ENCODE measurements around the gene TRAPPC10. TPM values are rescaled to one million over a fixed set of nuclear protein-coding genes. Genes with fewer than 3 reads are reported as not detected.
"Not testable (repeated sequence)": the region's sequence is repeated elsewhere in the genome, so short reads cannot be mapped to it uniquely, and the experiment has no call there.

The TRAPPC10 gene
- total and polyA plus RNA-seq, 4 donors = 23.8 to 27.1 (median 24.6) TPM

- not testable (repeated sequence) for DNase-seq (ENCODE audit: low read depth in 4 of 6, low spot score in 6 of 6); H3K27ac ChIP-seq (ENCODE audit: low read depth, low read length); H3K9me3 ChIP-seq (ENCODE audit: control insufficient read depth, insufficient read depth, low read length); H3K27me3 ChIP-seq (ENCODE audit: control insufficient read depth, insufficient read depth, low read length); H3K36me3 ChIP-seq (ENCODE audit: control insufficient read depth, insufficient read depth, low read length); H3K4me1 ChIP-seq (ENCODE audit: control insufficient read depth, insufficient read depth, low read length); H3K4me3 ChIP-seq (ENCODE audit: low read depth, low read length)
- no CpG with 5 or more reads among the region's 8 CpGs for WGBS (ENCODE audit: insufficient coverage)
Measured at GRCh38 chr21:44143996-44144395, 131.9 kb downstream of the TRAPPC10 start.

GRCh38 chr21:44144784-44145602 lies 132.9 kb downstream of the TRAPPC10 start:
- no CpG with 5 or more reads among the region's 22 CpGs for WGBS (ENCODE audit: insufficient coverage)
- H3K27ac ChIP-seq (ENCODE audit: low read depth, low read length); H3K36me3 ChIP-seq (ENCODE audit: control insufficient read depth, insufficient read depth, low read length); DNase-seq (ENCODE audit: low read depth in 4 of 6, low spot score in 6 of 6); H3K27me3 ChIP-seq (ENCODE audit: control insufficient read depth, insufficient read depth, low read length); H3K4me1 ChIP-seq (ENCODE audit: control insufficient read depth, insufficient read depth, low read length); H3K9me3 ChIP-seq (ENCODE audit: control insufficient read depth, insufficient read depth, low read length); H3K4me3 ChIP-seq (ENCODE audit: low read depth, low read length): not testable (repeated sequence)

DNA sequence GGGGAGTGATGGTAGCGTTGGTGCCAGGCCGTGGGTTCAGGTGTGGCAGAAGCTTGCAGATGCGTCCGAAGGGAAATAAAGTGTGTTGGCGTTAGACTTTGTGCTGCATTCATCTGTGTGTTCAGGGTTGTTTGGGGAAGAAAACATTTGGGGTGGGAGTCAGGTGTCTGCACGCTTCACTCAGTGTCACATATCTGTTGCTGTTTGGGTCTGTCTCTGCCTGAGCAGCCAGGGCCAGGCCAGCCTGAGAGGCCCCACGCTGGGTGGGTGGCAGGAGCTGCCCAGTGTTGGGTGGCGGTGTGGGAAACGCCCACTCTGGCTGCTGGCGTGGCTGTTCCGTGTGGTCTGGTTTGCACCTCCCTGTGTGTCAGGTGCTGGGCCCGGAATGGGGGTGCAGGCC lies 133.5 kb downstream of the TRAPPC10 start:
- H3K27me3 ChIP-seq (ENCODE audit: control insufficient read depth, insufficient read depth, low read length); H3K36me3 ChIP-seq (ENCODE audit: control insufficient read depth, insufficient read depth, low read length); H3K4me1 ChIP-seq (ENCODE audit: control insufficient read depth, insufficient read depth, low read length); H3K9me3 ChIP-seq (ENCODE audit: control insufficient read depth, insufficient read depth, low read length); H3K27ac ChIP-seq (ENCODE audit: low read depth, low read length); DNase-seq (ENCODE audit: low read depth in 4 of 6, low spot score in 6 of 6); H3K4me3 ChIP-seq (ENCODE audit: low read depth, low read length): not testable (repeated sequence)
- no CpG with 5 or more reads among the region's 12 CpGs for WGBS (ENCODE audit: insufficient coverage)

DNA sequence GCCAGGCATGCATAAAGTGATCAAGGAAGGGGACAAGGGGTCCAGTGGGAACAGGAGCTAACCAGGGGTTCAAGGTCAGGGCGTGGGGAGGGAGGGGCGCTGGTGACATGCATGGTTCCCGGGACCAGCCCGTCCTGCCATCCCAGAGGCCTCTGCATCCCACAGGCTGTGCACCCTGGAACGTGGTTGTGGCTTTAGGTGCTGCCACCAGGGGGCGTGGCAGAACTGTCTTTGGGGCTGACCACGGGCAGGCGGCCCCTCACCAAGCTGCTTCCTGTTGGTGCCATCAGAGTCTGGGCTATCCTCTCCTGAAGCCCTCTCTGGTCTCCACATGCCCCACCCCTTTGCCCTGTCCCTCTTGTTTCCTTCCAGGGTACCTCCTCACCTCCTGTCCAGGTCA lies 135.0 kb downstream of the TRAPPC10 start:
- not testable (repeated sequence) for DNase-seq (ENCODE audit: low read depth in 4 of 6, low spot score in 6 of 6); H3K9me3 ChIP-seq (ENCODE audit: control insufficient read depth, insufficient read depth, low read length); H3K27ac ChIP-seq (ENCODE audit: low read depth, low read length); H3K27me3 ChIP-seq (ENCODE audit: control insufficient read depth, insufficient read depth, low read length); H3K4me1 ChIP-seq (ENCODE audit: control insufficient read depth, insufficient read depth, low read length); H3K4me3 ChIP-seq (ENCODE audit: low read depth, low read length); H3K36me3 ChIP-seq (ENCODE audit: control insufficient read depth, insufficient read depth, low read length)
- WGBS (ENCODE audit: insufficient coverage) = no CpG with 5 or more reads among the region's 8 CpGs

- DNase-seq (ENCODE audit: low read depth in 4 of 6, low spot score in 6 of 6); H3K4me1 ChIP-seq (ENCODE audit: control insufficient read depth, insufficient read depth, low read length); H3K27me3 ChIP-seq (ENCODE audit: control insufficient read depth, insufficient read depth, low read length); H3K36me3 ChIP-seq (ENCODE audit: control insufficient read depth, insufficient read depth, low read length); H3K4me3 ChIP-seq (ENCODE audit: low read depth, low read length); H3K9me3 ChIP-seq (ENCODE audit: control insufficient read depth, insufficient read depth, low read length); H3K27ac ChIP-seq (ENCODE audit: low read depth, low read length): not testable (repeated sequence)
- no CpG with 5 or more reads among the region's 10 CpGs for WGBS (ENCODE audit: insufficient coverage)
Measured at GRCh38 chr21:44150255-44150654, 138.1 kb downstream of the TRAPPC10 start.

- not testable (repeated sequence) for H3K4me1 ChIP-seq (ENCODE audit: control insufficient read depth, insufficient read depth, low read length); H3K4me3 ChIP-seq (ENCODE audit: low read depth, low read length); H3K27ac ChIP-seq (ENCODE audit: low read depth, low read length); H3K27me3 ChIP-seq (ENCODE audit: control insufficient read depth, insufficient read depth, low read length); H3K36me3 ChIP-seq (ENCODE audit: control insufficient read depth, insufficient read depth, low read length); H3K9me3 ChIP-seq (ENCODE audit: control insufficient read depth, insufficient read depth, low read length); DNase-seq (ENCODE audit: low read depth in 4 of 6, low spot score in 6 of 6)
- WGBS (ENCODE audit: insufficient coverage) = no CpG with 5 or more reads among the region's 21 CpGs
Measured at GRCh38 chr21:44153214-44153888, 141.2 kb downstream of the TRAPPC10 start.

GRCh38 chr21:44153889-44154228 lies 141.8 kb downstream of the TRAPPC10 start:
- not testable (repeated sequence) for DNase-seq (ENCODE audit: low read depth in 4 of 6, low spot score in 6 of 6); H3K4me3 ChIP-seq (ENCODE audit: low read depth, low read length)
- WGBS (ENCODE audit: insufficient coverage) = no CpG with 5 or more reads among the region's 17 CpGs

GRCh38 chr21:44154816-44155230 lies 142.7 kb downstream of the TRAPPC10 start:
- H3K4me3 ChIP-seq (ENCODE audit: low read depth, low read length); H3K27me3 ChIP-seq (ENCODE audit: control insufficient read depth, insufficient read depth, low read length); H3K36me3 ChIP-seq (ENCODE audit: control insufficient read depth, insufficient read depth, low read length); H3K4me1 ChIP-seq (ENCODE audit: control insufficient read depth, insufficient read depth, low read length); DNase-seq (ENCODE audit: low read depth in 4 of 6, low spot score in 6 of 6); H3K27ac ChIP-seq (ENCODE audit: low read depth, low read length); H3K9me3 ChIP-seq (ENCODE audit: control insufficient read depth, insufficient read depth, low read length): not testable (repeated sequence)
- no CpG with 5 or more reads among the region's 20 CpGs for WGBS (ENCODE audit: insufficient coverage)

More at GRCh38 chr21:44153889-44154228, 141.8 kb downstream of the TRAPPC10 start:
- not testable (repeated sequence) for H3K27ac ChIP-seq (ENCODE audit: low read depth, low read length); H3K27me3 ChIP-seq (ENCODE audit: control insufficient read depth, insufficient read depth, low read length); H3K9me3 ChIP-seq (ENCODE audit: control insufficient read depth, insufficient read depth, low read length); H3K4me1 ChIP-seq (ENCODE audit: control insufficient read depth, insufficient read depth, low read length); H3K36me3 ChIP-seq (ENCODE audit: control insufficient read depth, insufficient read depth, low read length)

DNA sequence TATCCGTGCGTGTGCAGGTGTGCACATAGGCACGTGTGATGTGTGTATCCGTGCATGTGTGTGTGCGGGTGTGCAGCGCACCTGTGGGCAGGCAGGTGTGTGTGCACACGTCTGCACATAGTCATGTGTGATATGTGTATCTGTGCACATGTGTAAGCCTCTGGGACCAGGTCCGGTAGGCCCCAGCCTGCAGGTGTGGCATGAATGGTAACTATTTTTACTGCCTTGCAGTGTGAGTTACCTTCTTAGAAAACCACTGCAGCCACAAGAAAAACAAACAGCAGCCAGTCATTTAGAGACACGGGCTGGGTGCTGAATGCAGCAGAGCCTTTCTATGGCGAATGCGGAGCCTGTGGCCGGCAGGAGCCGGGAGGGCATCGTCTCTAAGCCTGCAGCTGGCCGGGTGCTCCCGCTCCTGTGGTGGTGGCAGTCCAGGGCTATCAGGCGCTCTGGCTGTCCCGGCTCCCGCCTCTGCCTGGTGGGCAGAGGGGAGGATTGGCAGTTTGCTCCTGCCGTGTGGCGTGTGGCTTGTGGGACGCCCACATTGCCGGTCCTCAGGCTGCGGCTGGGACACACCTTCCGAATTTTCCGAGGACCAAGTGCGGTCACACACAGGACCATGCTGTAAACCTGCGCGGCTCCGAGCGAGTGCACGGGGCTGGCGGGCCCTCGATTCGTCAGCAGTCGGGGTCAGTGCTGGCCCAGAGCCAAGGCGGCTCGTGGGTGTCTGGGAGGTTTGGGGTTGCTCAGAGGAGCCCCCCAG lies 143.3 kb downstream of the TRAPPC10 start:
- H3K27ac ChIP-seq (ENCODE audit: low read depth, low read length); H3K9me3 ChIP-seq (ENCODE audit: control insufficient read depth, insufficient read depth, low read length); H3K4me1 ChIP-seq (ENCODE audit: control insufficient read depth, insufficient read depth, low read length); H3K36me3 ChIP-seq (ENCODE audit: control insufficient read depth, insufficient read depth, low read length); H3K27me3 ChIP-seq (ENCODE audit: control insufficient read depth, insufficient read depth, low read length); H3K4me3 ChIP-seq (ENCODE audit: low read depth, low read length); DNase-seq (ENCODE audit: low read depth in 4 of 6, low spot score in 6 of 6): not testable (repeated sequence)
- no CpG with 5 or more reads among the region's 38 CpGs for WGBS (ENCODE audit: insufficient coverage)

Data from spinal cord (tissue), 10 donors.